ENCODE results near the gene PEAK1. TPM values are rescaled to one million over a fixed set of nuclear protein-coding genes. Genes with fewer than 3 reads are reported as not detected.

The PEAK1 gene
- total RNA-seq, 1 donor = 133 TPM

GRCh38 chr15:77066971-77067690 lies 352.8 kb downstream of the PEAK1 start:
- DNase-seq (ENCODE audit: insufficient read length, low spot score, missing footprints) = no peak
- Histone ChIP-seq H3K27ac (ENCODE audit: low read depth, low read length) (no peak overlapping the region), H3K36me3 (ENCODE audit: insufficient read depth, low read length) (no peaks in the 10 kb centered on the region), H3K27me3 (ENCODE audit: insufficient read depth, low read length) (no peaks in the 10 kb centered on the region), H2AFZ (ENCODE audit: low read length) (no peak overlapping the region), H3K9me3 (ENCODE audit: low read depth, low read length) (no peaks in the 10 kb centered on the region), H3K4me3 (ENCODE audit: insufficient read depth, low read length) (no peak overlapping the region), H4K20me1 (ENCODE audit: insufficient read depth, low read length) (peaks cover 36% of the 10 kb centered on the region), H3K79me2 (ENCODE audit: insufficient read depth, low read length) (peaks cover 78% of the 10 kb centered on the region), H3K4me2 (ENCODE audit: insufficient read depth, low read length) (no peak overlapping the region), H3K4me1 (ENCODE audit: insufficient read depth, low read length) (peaks cover 34% of the 10 kb centered on the region)
- TF ChIP-seq, protein P1, sequence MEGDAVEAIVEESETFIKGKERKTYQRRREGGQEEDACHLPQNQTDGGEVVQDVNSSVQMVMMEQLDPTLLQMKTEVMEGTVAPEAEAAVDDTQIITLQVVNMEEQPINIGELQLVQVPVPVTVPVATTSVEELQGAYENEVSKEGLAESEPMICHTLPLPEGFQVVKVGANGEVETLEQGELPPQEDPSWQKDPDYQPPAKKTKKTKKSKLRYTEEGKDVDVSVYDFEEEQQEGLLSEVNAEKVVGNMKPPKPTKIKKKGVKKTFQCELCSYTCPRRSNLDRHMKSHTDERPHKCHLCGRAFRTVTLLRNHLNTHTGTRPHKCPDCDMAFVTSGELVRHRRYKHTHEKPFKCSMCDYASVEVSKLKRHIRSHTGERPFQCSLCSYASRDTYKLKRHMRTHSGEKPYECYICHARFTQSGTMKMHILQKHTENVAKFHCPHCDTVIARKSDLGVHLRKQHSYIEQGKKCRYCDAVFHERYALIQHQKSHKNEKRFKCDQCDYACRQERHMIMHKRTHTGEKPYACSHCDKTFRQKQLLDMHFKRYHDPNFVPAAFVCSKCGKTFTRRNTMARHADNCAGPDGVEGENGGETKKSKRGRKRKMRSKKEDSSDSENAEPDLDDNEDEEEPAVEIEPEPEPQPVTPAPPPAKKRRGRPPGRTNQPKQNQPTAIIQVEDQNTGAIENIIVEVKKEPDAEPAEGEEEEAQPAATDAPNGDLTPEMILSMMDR (IDR thresholded peaks at IDR 0.05; ENCODE audit: extremely low read depth, low read depth, low read length) = no peak

DNA sequence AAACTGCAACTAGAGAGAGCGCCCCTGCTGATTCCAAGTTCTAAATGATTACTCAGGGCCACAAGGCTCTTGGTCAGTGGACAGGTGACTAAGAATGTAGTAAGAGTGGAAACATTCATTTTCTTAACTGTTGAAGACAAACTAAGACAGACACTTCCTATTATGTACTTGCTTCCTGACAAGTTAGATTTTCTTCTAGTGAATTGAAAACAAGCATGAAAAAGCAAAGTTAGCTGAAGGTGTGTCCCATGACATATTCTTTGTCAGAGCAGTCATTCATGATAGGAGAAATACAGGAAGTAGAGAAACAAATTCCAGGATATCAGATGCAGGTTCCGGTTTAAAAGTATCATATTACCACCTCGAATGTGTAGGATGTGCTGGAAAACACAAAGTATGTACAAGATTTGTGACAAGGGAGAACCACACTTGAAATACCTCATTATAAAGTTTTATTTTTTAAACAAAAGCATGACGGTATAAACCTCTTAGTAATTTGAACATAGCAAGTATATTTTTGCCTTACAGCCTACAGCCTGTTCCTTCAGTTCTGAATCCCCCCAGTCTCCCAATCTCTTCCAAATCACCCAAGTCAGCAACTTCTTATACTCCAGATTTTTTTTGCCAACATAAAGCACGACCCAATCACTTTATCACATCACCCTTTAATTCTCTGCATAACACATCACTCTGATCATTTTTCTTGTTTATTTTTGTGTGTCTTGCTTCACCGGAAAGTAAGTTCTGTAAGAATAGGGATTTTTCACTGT lies 355.2 kb downstream of the PEAK1 start:
- H3K36me3 ChIP-seq (ENCODE audit: insufficient read depth, low read length) = no peaks in the 10 kb centered on the region
- peak overlapping the region; percentile 30 for H3K4me2 ChIP-seq (ENCODE audit: insufficient read depth, low read length)
- no peak overlapping the region for H3K27ac ChIP-seq (ENCODE audit: low read depth, low read length)
- no peaks in the 10 kb centered on the region for H3K9me3 ChIP-seq (ENCODE audit: low read depth, low read length)
- no peaks in the 10 kb centered on the region for H3K27me3 ChIP-seq (ENCODE audit: insufficient read depth, low read length)
- peaks cover 43% of the 10 kb centered on the region for H3K4me1 ChIP-seq (ENCODE audit: insufficient read depth, low read length)
- TF ChIP-seq, protein P1 (IDR thresholded peaks at IDR 0.05; ENCODE audit: extremely low read depth, low read depth, low read length) = no peak
- DNase-seq (ENCODE audit: insufficient read length, low spot score, missing footprints) = no peak
- no peak overlapping the region for H3K4me3 ChIP-seq (ENCODE audit: insufficient read depth, low read length)
- no peak overlapping the region for H2AFZ ChIP-seq (ENCODE audit: low read length)
- H3K79me2 ChIP-seq (ENCODE audit: insufficient read depth, low read length) = peaks cover 87% of the 10 kb centered on the region
- H4K20me1 ChIP-seq (ENCODE audit: insufficient read depth, low read length) = peaks cover 28% of the 10 kb centered on the region

- H3K27ac ChIP-seq (ENCODE audit: low read depth, low read length) = no peak overlapping the region
- no peaks in the 10 kb centered on the region for H3K9me3 ChIP-seq (ENCODE audit: low read depth, low read length)
- H3K36me3 ChIP-seq (ENCODE audit: insufficient read depth, low read length) = no peaks in the 10 kb centered on the region
- no peak overlapping the region for H2AFZ ChIP-seq (ENCODE audit: low read length)
- TF ChIP-seq, protein P1 (IDR thresholded peaks at IDR 0.05; ENCODE audit: extremely low read depth, low read depth, low read length) = no peak
- H4K20me1 ChIP-seq (ENCODE audit: insufficient read depth, low read length) = peaks cover 23% of the 10 kb centered on the region
- no peak for DNase-seq (ENCODE audit: insufficient read length, low spot score, missing footprints)
- peaks cover 43% of the 10 kb centered on the region for H3K4me1 ChIP-seq (ENCODE audit: insufficient read depth, low read length)
- peaks cover 87% of the 10 kb centered on the region for H3K79me2 ChIP-seq (ENCODE audit: insufficient read depth, low read length)
- no peak overlapping the region for H3K4me3 ChIP-seq (ENCODE audit: insufficient read depth, low read length)
- no peaks in the 10 kb centered on the region for H3K27me3 ChIP-seq (ENCODE audit: insufficient read depth, low read length)
- no peak overlapping the region for H3K4me2 ChIP-seq (ENCODE audit: insufficient read depth, low read length)
These were observed 355.8 kb downstream of the PEAK1 start for GRCh38 chr15:77064063-77064462.

GRCh38 chr15:77063249-77063648 lies 356.7 kb downstream of the PEAK1 start:
- Histone ChIP-seq H2AFZ (ENCODE audit: low read length) (no peak overlapping the region), H3K36me3 (ENCODE audit: insufficient read depth, low read length) (no peaks in the 10 kb centered on the region), H3K4me3 (ENCODE audit: insufficient read depth, low read length) (no peak overlapping the region), H4K20me1 (ENCODE audit: insufficient read depth, low read length) (peaks cover 29% of the 10 kb centered on the region), H3K4me2 (ENCODE audit: insufficient read depth, low read length) (no peak overlapping the region), H3K27me3 (ENCODE audit: insufficient read depth, low read length) (no peaks in the 10 kb centered on the region), H3K27ac (ENCODE audit: low read depth, low read length) (no peak overlapping the region), H3K9me3 (ENCODE audit: low read depth, low read length) (no peaks in the 10 kb centered on the region), H3K4me1 (ENCODE audit: insufficient read depth, low read length) (peaks cover 43% of the 10 kb centered on the region), H3K79me2 (ENCODE audit: insufficient read depth, low read length) (peaks cover 84% of the 10 kb centered on the region)
- TF ChIP-seq, protein P1 (IDR thresholded peaks at IDR 0.05; ENCODE audit: extremely low read depth, low read depth, low read length) = no peak
- no peak for DNase-seq (ENCODE audit: insufficient read length, low spot score, missing footprints)

All from osteoblast (primary cell).